ENCODE measurements around the gene PLAAT2.

Gene PLAAT2

GRCh38 chr11:63520606-63521170, 42.5 kb downstream of the PLAAT2 start (continued):
- no peak for TF ChIP-seq PATZ1 (CRISPR knock-in tag; IDR thresholded peaks at IDR 0.05; ENCODE audit: borderline replicate concordance)

GRCh38 chr11:63518548-63518947, 44.6 kb downstream of the PLAAT2 start:
- no peak for TF ChIP-seq ZFP30 (CRISPR knock-in tag; IDR thresholded peaks at IDR 0.05)
- TF ChIP-seq TSHZ2 (CRISPR knock-in tag; IDR thresholded peaks at IDR 0.05): no peak
- no peak for TF ChIP-seq PPARA (CRISPR knock-in tag; IDR thresholded peaks at IDR 0.05; ENCODE audit: borderline replicate concordance)
- TF ChIP-seq PATZ1 (CRISPR knock-in tag; IDR thresholded peaks at IDR 0.05; ENCODE audit: borderline replicate concordance): no peak
- no peak for TF ChIP-seq CREB5 (CRISPR knock-in tag; IDR thresholded peaks at IDR 0.05; ENCODE audit: low read depth)
- TF ChIP-seq ESRRG (CRISPR knock-in tag; IDR thresholded peaks at IDR 0.05): no peak
- TF ChIP-seq ZC3H10 (CRISPR knock-in tag; IDR thresholded peaks at IDR 0.05): no peak
- TF ChIP-seq CSDC2 (CRISPR knock-in tag; IDR thresholded peaks at IDR 0.05): no peak
- TF ChIP-seq TCF4 (CRISPR knock-in tag; IDR thresholded peaks at IDR 0.05; ENCODE audit: borderline replicate concordance): no peak
- no peak for TF ChIP-seq CSRNP3 (CRISPR knock-in tag; IDR thresholded peaks at IDR 0.05)
- ATAC-seq: no peak

- no peak for ATAC-seq
- TF ChIP-seq CSRNP3 (CRISPR knock-in tag; IDR thresholded peaks at IDR 0.05): no peak
Observed at GRCh38 chr11:63517156-63517555, 46.0 kb downstream of the PLAAT2 start.

- no peak for TF ChIP-seq CREB5 (CRISPR knock-in tag; IDR thresholded peaks at IDR 0.05; ENCODE audit: low read depth)
- TF ChIP-seq BACH2 (CRISPR knock-in tag; IDR thresholded peaks at IDR 0.05; ENCODE audit: borderline replicate concordance): no peak
- TF ChIP-seq ISL1 (CRISPR knock-in tag; IDR thresholded peaks at IDR 0.05): no peak
- TF ChIP-seq ZFP30 (CRISPR knock-in tag; IDR thresholded peaks at IDR 0.05): no peak
- no peak for TF ChIP-seq RARB (CRISPR knock-in tag; IDR thresholded peaks at IDR 0.05)
- no peak for TF ChIP-seq ARNTL (CRISPR knock-in tag; IDR thresholded peaks at IDR 0.05; ENCODE audit: borderline replicate concordance, low read depth)
- no peak for TF ChIP-seq TSHZ2 (CRISPR knock-in tag; IDR thresholded peaks at IDR 0.05)
- TF ChIP-seq ESRRG (CRISPR knock-in tag; IDR thresholded peaks at IDR 0.05): no peak
- no peak for TF ChIP-seq ZNF565 (CRISPR knock-in tag; conservative IDR thresholded peaks at IDR 0.05; ENCODE audit: low read depth)
- TF ChIP-seq ZNF8 (CRISPR knock-in tag; IDR thresholded peaks at IDR 0.05): no peak
- no peak for TF ChIP-seq TOX (CRISPR knock-in tag; IDR thresholded peaks at IDR 0.05; ENCODE audit: borderline replicate concordance)
- ATAC-seq: no peak
Observed at GRCh38 chr11:63516109-63516508, 47.1 kb downstream of the PLAAT2 start.
